ENCODE data around the gene KAT6B.

DNA sequence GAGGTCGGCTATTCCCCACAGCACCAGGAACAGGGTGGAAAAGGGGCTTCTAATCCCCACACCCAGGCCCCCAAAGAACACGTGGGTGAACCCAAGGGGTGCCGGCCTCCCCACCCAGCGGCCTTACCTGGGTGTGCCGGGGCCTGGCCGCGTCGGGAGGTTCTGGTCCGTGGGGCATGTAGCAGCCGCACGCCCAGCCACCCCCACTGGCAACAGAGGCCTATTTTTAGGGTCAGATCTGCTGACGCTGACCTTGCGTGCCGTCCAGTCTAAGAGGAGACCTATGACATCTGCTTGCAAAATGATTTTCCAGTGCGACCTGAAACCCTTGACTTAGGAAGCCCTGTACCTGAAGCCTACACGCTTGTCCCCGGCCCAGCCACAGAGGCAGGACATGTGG, 247.0 kb downstream of the KAT6B start:
- no peak for TF ChIP-seq POLR2AphosphoS5 (IDR thresholded peaks at IDR 0.05)
- TF ChIP-seq, protein P1, sequence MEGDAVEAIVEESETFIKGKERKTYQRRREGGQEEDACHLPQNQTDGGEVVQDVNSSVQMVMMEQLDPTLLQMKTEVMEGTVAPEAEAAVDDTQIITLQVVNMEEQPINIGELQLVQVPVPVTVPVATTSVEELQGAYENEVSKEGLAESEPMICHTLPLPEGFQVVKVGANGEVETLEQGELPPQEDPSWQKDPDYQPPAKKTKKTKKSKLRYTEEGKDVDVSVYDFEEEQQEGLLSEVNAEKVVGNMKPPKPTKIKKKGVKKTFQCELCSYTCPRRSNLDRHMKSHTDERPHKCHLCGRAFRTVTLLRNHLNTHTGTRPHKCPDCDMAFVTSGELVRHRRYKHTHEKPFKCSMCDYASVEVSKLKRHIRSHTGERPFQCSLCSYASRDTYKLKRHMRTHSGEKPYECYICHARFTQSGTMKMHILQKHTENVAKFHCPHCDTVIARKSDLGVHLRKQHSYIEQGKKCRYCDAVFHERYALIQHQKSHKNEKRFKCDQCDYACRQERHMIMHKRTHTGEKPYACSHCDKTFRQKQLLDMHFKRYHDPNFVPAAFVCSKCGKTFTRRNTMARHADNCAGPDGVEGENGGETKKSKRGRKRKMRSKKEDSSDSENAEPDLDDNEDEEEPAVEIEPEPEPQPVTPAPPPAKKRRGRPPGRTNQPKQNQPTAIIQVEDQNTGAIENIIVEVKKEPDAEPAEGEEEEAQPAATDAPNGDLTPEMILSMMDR (IDR thresholded peaks at IDR 0.05): no peak
- no peak for TF ChIP-seq EP300 (IDR thresholded peaks at IDR 0.05)

All from sigmoid colon (tissue), 4 donors.